Measurements from ENCODE around the gene JAK1. TPM values are rescaled to one million over a fixed set of nuclear protein-coding genes. Genes with fewer than 3 reads are reported as not detected.

JAK1 gene
- total and polyA plus RNA-seq, 10 donors, result 46.6 to 270 (median 205) TPM

DNA sequence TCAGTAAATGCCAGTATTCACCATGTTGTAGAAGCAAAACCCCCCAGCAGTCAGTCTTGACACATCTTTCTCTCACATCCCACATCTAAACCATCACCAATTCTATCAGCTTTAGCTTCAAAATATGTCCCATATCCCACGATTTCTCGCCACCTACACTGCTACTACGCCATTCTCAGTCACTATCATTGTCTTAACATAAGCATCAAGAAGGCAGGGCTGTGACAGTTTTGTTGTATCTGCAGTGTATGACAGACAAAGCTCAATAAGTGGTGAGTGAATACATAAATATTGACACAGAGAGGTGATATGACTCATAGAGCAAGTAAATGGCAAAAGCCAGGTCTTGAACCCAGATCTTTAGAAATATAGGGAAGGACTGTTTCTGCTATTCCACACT, 59.9 kb downstream of the JAK1 start:
- H3K4me3 ChIP-seq, result no peak overlapping the region
- no peak for TF ChIP-seq POLR2A (IDR thresholded peaks at IDR 0.05)
- TF ChIP-seq, protein P1, sequence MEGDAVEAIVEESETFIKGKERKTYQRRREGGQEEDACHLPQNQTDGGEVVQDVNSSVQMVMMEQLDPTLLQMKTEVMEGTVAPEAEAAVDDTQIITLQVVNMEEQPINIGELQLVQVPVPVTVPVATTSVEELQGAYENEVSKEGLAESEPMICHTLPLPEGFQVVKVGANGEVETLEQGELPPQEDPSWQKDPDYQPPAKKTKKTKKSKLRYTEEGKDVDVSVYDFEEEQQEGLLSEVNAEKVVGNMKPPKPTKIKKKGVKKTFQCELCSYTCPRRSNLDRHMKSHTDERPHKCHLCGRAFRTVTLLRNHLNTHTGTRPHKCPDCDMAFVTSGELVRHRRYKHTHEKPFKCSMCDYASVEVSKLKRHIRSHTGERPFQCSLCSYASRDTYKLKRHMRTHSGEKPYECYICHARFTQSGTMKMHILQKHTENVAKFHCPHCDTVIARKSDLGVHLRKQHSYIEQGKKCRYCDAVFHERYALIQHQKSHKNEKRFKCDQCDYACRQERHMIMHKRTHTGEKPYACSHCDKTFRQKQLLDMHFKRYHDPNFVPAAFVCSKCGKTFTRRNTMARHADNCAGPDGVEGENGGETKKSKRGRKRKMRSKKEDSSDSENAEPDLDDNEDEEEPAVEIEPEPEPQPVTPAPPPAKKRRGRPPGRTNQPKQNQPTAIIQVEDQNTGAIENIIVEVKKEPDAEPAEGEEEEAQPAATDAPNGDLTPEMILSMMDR (IDR thresholded peaks at IDR 0.05 in 8 of 11, conservative IDR thresholded peaks at IDR 0.05 in 3 of 11), result no peak
- no peak for TF ChIP-seq POLR2AphosphoS5 (IDR thresholded peaks at IDR 0.05)
- no peaks in the 10 kb centered on the region for H3K36me3 ChIP-seq
- H3K27ac ChIP-seq, result no peak overlapping the region
- no peaks in the 10 kb centered on the region for H3K9me3 ChIP-seq
- 69 to 92% (median 86%) methylated on average over 3 of the region's 3 CpGs for WGBS, 5 donors
- H3K4me1 ChIP-seq, result peaks cover 13 to 100% (median 77%) of the 10 kb centered on the region in 6 donors
- intact Hi-C loops (cut with DNase I; ENCODE audit: low total_unique reads), result no loop called here
- DNase-seq, result no peak
- no peaks in the 10 kb centered on the region for H3K27me3 ChIP-seq (replicated peaks in 1 of 7)

DNA sequence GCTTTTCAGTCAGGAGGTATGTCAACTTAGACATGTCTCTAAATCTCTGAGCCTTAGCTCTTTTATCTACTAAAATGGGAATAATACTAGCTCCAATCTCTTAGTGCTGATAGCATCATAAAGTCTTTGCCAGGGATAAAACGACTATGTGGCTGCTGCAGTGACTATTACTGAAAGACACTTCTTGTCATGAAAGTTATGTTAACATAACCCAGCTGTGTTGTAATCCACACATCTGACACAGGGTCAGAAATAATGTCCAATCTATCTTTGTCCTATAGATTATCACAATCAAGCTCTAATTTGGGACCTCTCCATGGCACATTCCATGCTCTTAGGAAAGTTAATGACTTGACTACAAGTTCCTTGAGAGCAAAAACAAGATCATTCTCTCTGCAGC, 62.8 kb downstream of the JAK1 start:
- intact Hi-C loops (cut with DNase I; ENCODE audit: low total_unique reads), result no loop called here
- TF ChIP-seq POLR2AphosphoS5 (IDR thresholded peaks at IDR 0.05) (no peak), POLR2A (IDR thresholded peaks at IDR 0.05) (no peak)
- TF ChIP-seq, protein P1 (IDR thresholded peaks at IDR 0.05 in 8 of 11, conservative IDR thresholded peaks at IDR 0.05 in 3 of 11), result no peak
- Histone ChIP-seq H3K27ac (no peak overlapping the region), H3K9me3 (no peaks in the 10 kb centered on the region), H3K4me3 (no peak overlapping the region), H3K27me3 (replicated peaks in 1 of 7) (no peaks in the 10 kb centered on the region), H3K4me1 (peaks cover 25 to 100% (median 80%) of the 10 kb centered on the region in 6 donors), H3K36me3 (no peaks in the 10 kb centered on the region)
- WGBS, 5 donors, result 53 to 66% (median 59%) methylated on average over 1 of the region's 1 CpG
- no peak for DNase-seq

DNA sequence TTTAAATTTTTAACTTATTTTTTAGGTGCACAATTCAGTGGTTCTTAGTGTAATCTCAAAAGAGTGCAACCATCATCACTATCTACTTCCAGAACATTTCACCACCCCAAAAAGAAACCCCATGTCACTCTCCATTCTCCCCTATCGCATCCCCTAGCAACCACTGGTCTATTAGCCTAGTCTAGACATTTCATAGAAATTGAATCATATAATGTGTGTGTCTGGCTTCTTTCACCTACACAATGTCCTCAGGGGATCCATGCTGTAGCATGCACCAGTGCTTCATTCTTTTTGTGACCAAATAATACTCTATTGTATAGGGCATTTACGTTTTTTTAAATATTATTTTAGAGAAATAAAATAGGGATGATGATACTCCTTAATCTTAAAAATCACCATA, 64.7 kb downstream of the JAK1 start:
- TF ChIP-seq, protein P1 (IDR thresholded peaks at IDR 0.05 in 8 of 11, conservative IDR thresholded peaks at IDR 0.05 in 3 of 11), result no peak
- TF ChIP-seq POLR2AphosphoS5 (IDR thresholded peaks at IDR 0.05) (no peak), POLR2A (IDR thresholded peaks at IDR 0.05) (no peak)

DNA sequence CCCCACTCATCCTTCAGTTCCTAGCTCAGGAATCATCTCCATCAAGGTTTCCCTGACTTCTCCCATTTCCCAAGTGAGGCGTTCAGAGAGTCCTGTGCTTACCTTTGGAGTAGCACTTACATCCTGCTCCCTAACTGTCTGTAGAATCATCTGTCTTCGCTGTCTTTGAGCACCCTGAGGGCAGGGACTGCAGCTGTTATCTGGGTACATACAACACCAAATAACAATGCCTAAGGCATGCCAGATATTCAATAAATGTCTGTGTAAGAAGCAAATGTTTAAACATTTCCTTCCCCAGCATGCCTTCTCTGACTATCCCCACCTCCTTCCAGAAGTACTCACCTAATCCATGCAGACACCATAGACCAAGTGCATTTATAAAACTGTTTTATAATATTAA, 65.4 kb downstream of the JAK1 start:
- Histone ChIP-seq H3K9me3 (no peaks in the 10 kb centered on the region), H3K36me3 (no peaks in the 10 kb centered on the region), H3K27me3 (replicated peaks in 1 of 7) (no peaks in the 10 kb centered on the region), H3K4me3 (no peak overlapping the region), H3K27ac (no peak overlapping the region), H3K4me1 (peaks cover 40 to 98% (median 78%) of the 10 kb centered on the region in 6 donors)
- TF ChIP-seq POLR2A (IDR thresholded peaks at IDR 0.05) (no peak), POLR2AphosphoS5 (IDR thresholded peaks at IDR 0.05) (no peak)
- TF ChIP-seq, protein P1 (IDR thresholded peaks at IDR 0.05 in 8 of 11, conservative IDR thresholded peaks at IDR 0.05 in 3 of 11), result no peak
- WGBS, 5 donors, result 92 to 100% (median 96%) methylated on average over 2 of the region's 2 CpGs
- no peak for DNase-seq
- intact Hi-C loops (cut with DNase I; ENCODE audit: low total_unique reads), result no loop called here

More for the DNA sequence above, 64.7 kb downstream of the JAK1 start:
- Histone ChIP-seq H3K27ac (no peak overlapping the region), H3K9me3 (no peaks in the 10 kb centered on the region), H3K36me3 (no peaks in the 10 kb centered on the region), H3K4me1 (peaks cover 32 to 98% (median 77%) of the 10 kb centered on the region in 6 donors), H3K27me3 (replicated peaks in 1 of 7) (no peaks in the 10 kb centered on the region), H3K4me3 (no peak overlapping the region)
- intact Hi-C loops (cut with DNase I; ENCODE audit: low total_unique reads), result no loop called here
- no peak for DNase-seq
- 86 to 97% (median 93%) methylated on average over 2 of the region's 2 CpGs for WGBS, 5 donors

Measured in spleen (tissue), 11 donors.